Measurements from ENCODE around the gene RCC2.
"Not testable (repeated sequence)": the region's sequence is repeated elsewhere in the genome, so short reads cannot be mapped to it uniquely, and the experiment has no call there.

Gene RCC2

GRCh38 chr1:17439250-17440073, at the start of gene RCC2:
RCC2 (minus strand) TSS chr1:17439677; CDS start chr1:17438514, 1,163 bp downstream.
- no peak for TF ChIP-seq CTCF (IDR thresholded peaks at IDR 0.05; ENCODE audit: low read depth, low read length)
- TF ChIP-seq POLR2A (IDR thresholded peaks at IDR 0.05; ENCODE audit: extremely low read depth, insufficient read length): peak; percentile 39
- TF ChIP-seq MYC (IDR thresholded peaks at IDR 0.05; ENCODE audit: low read depth, low read length): peak; percentile 72
- TF ChIP-seq MAX (IDR thresholded peaks at IDR 0.05; ENCODE audit: low read depth, low read length): peak; percentile 89
- DNase-seq (ENCODE audit: low read depth): peak; percentile 80
- peak within 1 kb of the TSS; percentile 91 for H3K4me3 ChIP-seq (ENCODE audit: low read depth, low read length)

- H3K4me3 ChIP-seq (ENCODE audit: low read depth, low read length): no peak overlapping the region
- DNase-seq (ENCODE audit: low read depth): no peak
- TF ChIP-seq MAX (IDR thresholded peaks at IDR 0.05; ENCODE audit: low read depth, low read length) (no peak), CTCF (IDR thresholded peaks at IDR 0.05; ENCODE audit: low read depth, low read length) (no peak), POLR2A (IDR thresholded peaks at IDR 0.05; ENCODE audit: extremely low read depth, insufficient read length) (no peak), MYC (IDR thresholded peaks at IDR 0.05; ENCODE audit: low read depth, low read length) (no peak)
These were observed 46.8 kb upstream of the RCC2 start for GRCh38 chr1:17486242-17486641.

GRCh38 chr1:17485281-17485680, 45.8 kb upstream of the RCC2 start:
- no peak for TF ChIP-seq POLR2A (IDR thresholded peaks at IDR 0.05; ENCODE audit: extremely low read depth, insufficient read length)
- peak; percentile 41 for TF ChIP-seq CTCF (IDR thresholded peaks at IDR 0.05; ENCODE audit: low read depth, low read length)
- DNase-seq (ENCODE audit: low read depth): peak; percentile 30
- H3K4me3 ChIP-seq (ENCODE audit: low read depth, low read length): no peak overlapping the region

GRCh38 chr1:17481981-17482380, 42.5 kb upstream of the RCC2 start:
- not testable (repeated sequence) for DNase-seq (ENCODE audit: low read depth); H3K4me3 ChIP-seq (ENCODE audit: low read depth, low read length)

- TF ChIP-seq MYC (IDR thresholded peaks at IDR 0.05; ENCODE audit: low read depth, low read length): no peak
- H3K4me3 ChIP-seq (ENCODE audit: low read depth, low read length): no peak overlapping the region
- no peak for DNase-seq (ENCODE audit: low read depth)
These were observed 41.4 kb upstream of the RCC2 start for GRCh38 chr1:17480846-17481245.

GRCh38 chr1:17475752-17476151, 36.3 kb upstream of the RCC2 start:
- no peak overlapping the region for H3K4me3 ChIP-seq (ENCODE audit: low read depth, low read length)
- peak; percentile 35 for DNase-seq (ENCODE audit: low read depth)
- TF ChIP-seq POLR2A (IDR thresholded peaks at IDR 0.05; ENCODE audit: extremely low read depth, insufficient read length) (no peak), MAX (IDR thresholded peaks at IDR 0.05; ENCODE audit: low read depth, low read length) (no peak), MYC (IDR thresholded peaks at IDR 0.05; ENCODE audit: low read depth, low read length) (no peak), CTCF (IDR thresholded peaks at IDR 0.05; ENCODE audit: low read depth, low read length) (no peak)

- DNase-seq (ENCODE audit: low read depth); H3K4me3 ChIP-seq (ENCODE audit: low read depth, low read length): not testable (repeated sequence)
These were observed 35.5 kb upstream of the RCC2 start for GRCh38 chr1:17474836-17475555.

All from NB4 (cell line).